ENCODE data around the gene CPED1. TPM values are rescaled to one million over a fixed set of nuclear protein-coding genes. Genes with fewer than 3 reads are reported as not detected.
"Not testable (repeated sequence)": the region's sequence is repeated elsewhere in the genome, so short reads cannot be mapped to it uniquely, and the experiment has no call there.

The CPED1 gene
- total RNA-seq, 1 experiment from 2014 or later, result 0.39 TPM

DNA sequence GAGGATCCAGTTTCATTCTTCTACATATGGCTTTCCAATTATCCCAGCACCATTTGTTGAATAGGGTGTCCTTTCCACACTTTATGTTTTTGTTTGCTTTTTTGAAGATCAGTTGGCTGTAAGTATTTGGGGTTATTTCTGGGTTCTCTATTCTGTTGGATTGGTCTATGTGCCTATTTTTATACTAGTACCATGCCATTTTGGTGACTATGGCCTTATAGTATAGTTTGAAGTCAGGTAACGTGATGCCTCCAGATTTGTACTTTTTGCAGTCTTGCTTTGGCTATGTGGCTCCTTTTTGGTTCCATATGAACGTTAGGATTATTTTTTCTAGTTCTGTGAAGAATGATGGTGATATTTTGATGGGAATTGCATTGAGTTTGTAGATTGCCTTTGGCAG lies 48.8 kb downstream of the CPED1 start:
- BruUV-seq (replicated peaks); ATAC-seq; H3K27me3 ChIP-seq (ENCODE audit: control insufficient read depth, insufficient read depth, low read length); H3K4me1 ChIP-seq (ENCODE audit: control insufficient read depth, insufficient read depth, low read length); POLR2A ChIA-PET; CTCF ChIA-PET; H3K9me3 ChIP-seq (ENCODE audit: control insufficient read depth, insufficient read depth, low read depth, low read length); H3K36me3 ChIP-seq (ENCODE audit: control insufficient read depth, insufficient read depth, low read length); H3K4me3 ChIP-seq (ENCODE audit: low read depth in 2 of 2, low read length in 2 of 2); intact Hi-C loops (cut with micrococcal nuclease; ENCODE audit: unreplicated experiment); DNase-seq (ENCODE audit: low read depth, low spot score); H3K27ac ChIP-seq (ENCODE audit: low read length); in situ Hi-C loops (cut with HindIII; ENCODE audit: low pct_unique_long_range_greater_than_20kb, low sequenced_read_pairs): not testable (repeated sequence)

DNA sequence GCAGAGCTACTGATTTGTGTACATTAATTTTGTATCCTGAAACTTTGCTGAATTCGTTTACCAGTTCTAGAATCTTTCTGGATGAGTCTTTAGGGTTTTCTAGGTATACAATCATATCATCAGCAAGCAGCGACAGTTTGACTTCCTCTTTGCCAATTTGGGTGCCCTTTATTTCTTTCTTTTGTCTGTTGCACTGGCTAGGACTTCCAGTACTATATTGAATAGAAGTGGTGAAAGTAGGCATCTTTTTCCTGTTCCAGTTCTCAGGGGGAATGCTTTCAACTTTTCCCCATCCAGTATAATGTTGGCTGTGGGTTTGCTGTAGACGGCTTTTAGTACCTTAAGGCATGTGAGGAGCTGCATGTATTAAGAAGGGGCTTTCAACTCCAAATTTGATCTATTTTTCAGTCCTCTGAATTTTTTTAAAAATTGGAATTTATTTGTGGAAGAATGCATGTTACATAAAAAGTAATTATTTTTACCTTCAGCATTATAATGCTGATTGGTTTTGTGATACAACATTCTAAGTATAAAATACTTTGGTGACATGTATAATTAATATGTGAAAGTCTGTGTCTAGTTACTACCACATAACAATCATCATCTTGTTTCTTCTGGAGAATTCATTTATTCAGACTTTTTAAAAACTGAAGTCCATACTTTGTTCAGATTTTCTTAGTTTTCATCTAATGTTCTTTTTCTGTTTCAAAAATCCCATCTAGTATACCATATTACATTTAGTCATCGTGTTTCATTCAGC lies 49.6 kb downstream of the CPED1 start:
- no peaks in the 10 kb centered on the region for H3K4me1 ChIP-seq (ENCODE audit: control insufficient read depth, insufficient read depth, low read length)
- no peak overlapping the region for H3K4me3 ChIP-seq (ENCODE audit: low read depth in 2 of 2, low read length in 2 of 2)
- H3K27me3 ChIP-seq (ENCODE audit: control insufficient read depth, insufficient read depth, low read length), result no peaks in the 10 kb centered on the region
- no TSS peak for BruUV-seq (replicated peaks)
- DNase-seq (ENCODE audit: low read depth, low spot score) (no peak), ATAC-seq (no peak)
- TF ChIP-seq SIN3A (IDR thresholded peaks at IDR 0.05; ENCODE audit: borderline replicate concordance, insufficient read depth, low read depth, low read length), result no peak
- TF ChIP-seq POLR2AphosphoS5 (IDR thresholded peaks at IDR 0.05; ENCODE audit: low read depth, low read length), result no peak
- TF ChIP-seq, protein P1, sequence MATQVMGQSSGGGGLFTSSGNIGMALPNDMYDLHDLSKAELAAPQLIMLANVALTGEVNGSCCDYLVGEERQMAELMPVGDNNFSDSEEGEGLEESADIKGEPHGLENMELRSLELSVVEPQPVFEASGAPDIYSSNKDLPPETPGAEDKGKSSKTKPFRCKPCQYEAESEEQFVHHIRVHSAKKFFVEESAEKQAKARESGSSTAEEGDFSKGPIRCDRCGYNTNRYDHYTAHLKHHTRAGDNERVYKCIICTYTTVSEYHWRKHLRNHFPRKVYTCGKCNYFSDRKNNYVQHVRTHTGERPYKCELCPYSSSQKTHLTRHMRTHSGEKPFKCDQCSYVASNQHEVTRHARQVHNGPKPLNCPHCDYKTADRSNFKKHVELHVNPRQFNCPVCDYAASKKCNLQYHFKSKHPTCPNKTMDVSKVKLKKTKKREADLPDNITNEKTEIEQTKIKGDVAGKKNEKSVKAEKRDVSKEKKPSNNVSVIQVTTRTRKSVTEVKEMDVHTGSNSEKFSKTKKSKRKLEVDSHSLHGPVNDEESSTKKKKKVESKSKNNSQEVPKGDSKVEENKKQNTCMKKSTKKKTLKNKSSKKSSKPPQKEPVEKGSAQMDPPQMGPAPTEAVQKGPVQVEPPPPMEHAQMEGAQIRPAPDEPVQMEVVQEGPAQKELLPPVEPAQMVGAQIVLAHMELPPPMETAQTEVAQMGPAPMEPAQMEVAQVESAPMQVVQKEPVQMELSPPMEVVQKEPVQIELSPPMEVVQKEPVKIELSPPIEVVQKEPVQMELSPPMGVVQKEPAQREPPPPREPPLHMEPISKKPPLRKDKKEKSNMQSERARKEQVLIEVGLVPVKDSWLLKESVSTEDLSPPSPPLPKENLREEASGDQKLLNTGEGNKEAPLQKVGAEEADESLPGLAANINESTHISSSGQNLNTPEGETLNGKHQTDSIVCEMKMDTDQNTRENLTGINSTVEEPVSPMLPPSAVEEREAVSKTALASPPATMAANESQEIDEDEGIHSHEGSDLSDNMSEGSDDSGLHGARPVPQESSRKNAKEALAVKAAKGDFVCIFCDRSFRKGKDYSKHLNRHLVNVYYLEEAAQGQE (IDR thresholded peaks at IDR 0.05; ENCODE audit: insufficient read depth in 1 of 2, low read depth in 2 of 2, low read length in 1 of 2), result no peak
- TF ChIP-seq TCF7L2 (IDR thresholded peaks at IDR 0.05; ENCODE audit: low read depth, low read length), result no peak
- TF ChIP-seq, protein P2, sequence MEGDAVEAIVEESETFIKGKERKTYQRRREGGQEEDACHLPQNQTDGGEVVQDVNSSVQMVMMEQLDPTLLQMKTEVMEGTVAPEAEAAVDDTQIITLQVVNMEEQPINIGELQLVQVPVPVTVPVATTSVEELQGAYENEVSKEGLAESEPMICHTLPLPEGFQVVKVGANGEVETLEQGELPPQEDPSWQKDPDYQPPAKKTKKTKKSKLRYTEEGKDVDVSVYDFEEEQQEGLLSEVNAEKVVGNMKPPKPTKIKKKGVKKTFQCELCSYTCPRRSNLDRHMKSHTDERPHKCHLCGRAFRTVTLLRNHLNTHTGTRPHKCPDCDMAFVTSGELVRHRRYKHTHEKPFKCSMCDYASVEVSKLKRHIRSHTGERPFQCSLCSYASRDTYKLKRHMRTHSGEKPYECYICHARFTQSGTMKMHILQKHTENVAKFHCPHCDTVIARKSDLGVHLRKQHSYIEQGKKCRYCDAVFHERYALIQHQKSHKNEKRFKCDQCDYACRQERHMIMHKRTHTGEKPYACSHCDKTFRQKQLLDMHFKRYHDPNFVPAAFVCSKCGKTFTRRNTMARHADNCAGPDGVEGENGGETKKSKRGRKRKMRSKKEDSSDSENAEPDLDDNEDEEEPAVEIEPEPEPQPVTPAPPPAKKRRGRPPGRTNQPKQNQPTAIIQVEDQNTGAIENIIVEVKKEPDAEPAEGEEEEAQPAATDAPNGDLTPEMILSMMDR (IDR thresholded peaks at IDR 0.05), result no peak
- no peak overlapping the region for H3K27ac ChIP-seq (ENCODE audit: low read length)
- no peaks in the 10 kb centered on the region for H3K36me3 ChIP-seq (ENCODE audit: control insufficient read depth, insufficient read depth, low read length)
- no peaks in the 10 kb centered on the region for H3K9me3 ChIP-seq (ENCODE audit: control insufficient read depth, insufficient read depth, low read depth, low read length)
- intact Hi-C loops (cut with micrococcal nuclease; ENCODE audit: unreplicated experiment), result no loop called here
- ChIA-PET POLR2A (no interaction called here), CTCF (no interaction called here)
- in situ Hi-C loops (cut with HindIII; ENCODE audit: low pct_unique_long_range_greater_than_20kb, low sequenced_read_pairs), result no loop called here

DNA sequence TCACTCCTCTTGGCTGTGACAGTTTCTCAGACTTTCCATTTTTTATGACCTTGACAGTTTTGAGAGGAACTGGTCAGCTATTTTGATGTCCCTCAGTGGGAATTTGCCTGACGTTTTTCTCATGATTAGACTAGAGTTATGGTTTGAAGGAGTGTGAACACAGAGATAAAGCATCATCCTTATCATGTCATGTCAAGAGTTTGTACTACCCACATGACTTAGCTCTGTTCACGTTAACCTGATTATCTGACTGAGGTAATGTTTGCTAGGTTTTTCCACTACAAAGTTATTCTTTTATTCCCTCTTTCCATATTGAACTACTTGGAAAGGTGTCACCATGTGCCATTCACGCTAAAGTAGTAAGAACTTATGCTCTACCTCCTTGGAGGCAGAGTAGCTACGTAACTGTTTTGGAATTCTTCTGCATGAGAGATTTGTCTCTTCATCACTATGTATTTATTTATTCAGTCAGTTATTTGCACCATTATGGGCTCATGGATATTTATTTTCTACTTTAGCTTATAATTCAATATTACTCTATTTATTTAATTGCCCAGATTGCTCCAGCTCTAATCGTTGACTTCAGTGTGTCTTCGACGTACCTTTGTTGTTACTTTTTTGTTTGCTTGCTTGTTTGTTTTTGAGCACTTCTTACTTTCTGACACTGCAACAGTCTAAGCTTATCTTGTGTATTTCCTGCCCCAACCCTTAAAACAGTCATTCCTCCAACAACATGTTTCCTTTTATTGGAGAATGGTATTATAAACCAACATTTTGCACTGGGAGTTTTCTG lies 50.4 kb downstream of the CPED1 start:
- POLR2A ChIA-PET, result no interaction called here
- H3K4me3 ChIP-seq (ENCODE audit: low read depth in 2 of 2, low read length in 2 of 2), result no peak overlapping the region
- DNase-seq (ENCODE audit: low read depth, low spot score), result no peak
- intact Hi-C loops (cut with micrococcal nuclease; ENCODE audit: unreplicated experiment) (no loop called here), in situ Hi-C loops (cut with HindIII; ENCODE audit: low pct_unique_long_range_greater_than_20kb, low sequenced_read_pairs) (no loop called here)
- H3K27ac ChIP-seq (ENCODE audit: low read length), result no peak overlapping the region
- no TSS peak for BruUV-seq (replicated peaks)
- CTCF ChIA-PET, result no interaction called here
- H3K9me3 ChIP-seq (ENCODE audit: control insufficient read depth, insufficient read depth, low read depth, low read length), result no peaks in the 10 kb centered on the region
- no peaks in the 10 kb centered on the region for H3K27me3 ChIP-seq (ENCODE audit: control insufficient read depth, insufficient read depth, low read length)
- no peak for ATAC-seq
- H3K4me1 ChIP-seq (ENCODE audit: control insufficient read depth, insufficient read depth, low read length), result no peaks in the 10 kb centered on the region
- H3K36me3 ChIP-seq (ENCODE audit: control insufficient read depth, insufficient read depth, low read length), result no peaks in the 10 kb centered on the region
- TF ChIP-seq, protein P1 (IDR thresholded peaks at IDR 0.05; ENCODE audit: insufficient read depth in 1 of 2, low read depth in 2 of 2, low read length in 1 of 2), result no peak
- TF ChIP-seq POLR2AphosphoS5 (IDR thresholded peaks at IDR 0.05; ENCODE audit: low read depth, low read length) (no peak), SIN3A (IDR thresholded peaks at IDR 0.05; ENCODE audit: borderline replicate concordance, insufficient read depth, low read depth, low read length) (no peak)
- TF ChIP-seq, protein P2 (IDR thresholded peaks at IDR 0.05), result no peak
